GM15510 (cell line): ENCODE measurements around the gene IGSF21.

Experiments used
- POLR2A ChIP-seq: IDR thresholded peaks from 3 replicates; pipeline ENCODE4 v1.6.1; 2011; ENCODE audit warnings: borderline replicate concordance; ENCODE audit not compliant: insufficient read length; ENCODE audit errors: extremely low read depth

Gene IGSF21

GRCh38 chr1:18323259-18323658, 215.7 kb downstream of the IGSF21 start:
- no peak for TF ChIP-seq POLR2A

GRCh38 chr1:18324246-18324645, 216.6 kb downstream of the IGSF21 start:
- TF ChIP-seq POLR2A = no peak

GRCh38 chr1:18325136-18325535, 217.5 kb downstream of the IGSF21 start:
- TF ChIP-seq POLR2A = no peak

GRCh38 chr1:18326211-18326897, 218.8 kb downstream of the IGSF21 start:
- TF ChIP-seq POLR2A = no peak

- TF ChIP-seq POLR2A = no peak
Measured at GRCh38 chr1:18327650-18328049, 220.1 kb downstream of the IGSF21 start.

- no peak for TF ChIP-seq POLR2A
Measured at GRCh38 chr1:18328803-18329202, 221.2 kb downstream of the IGSF21 start.

GRCh38 chr1:18329469-18330253, 222.1 kb downstream of the IGSF21 start:
- TF ChIP-seq POLR2A = no peak

GRCh38 chr1:18332576-18332975, 225.0 kb downstream of the IGSF21 start:
- TF ChIP-seq POLR2A = no peak

- TF ChIP-seq POLR2A = no peak
Measured at GRCh38 chr1:18333220-18333619, 225.6 kb downstream of the IGSF21 start.

GRCh38 chr1:18336801-18337200, 229.2 kb downstream of the IGSF21 start:
- TF ChIP-seq POLR2A = no peak

GRCh38 chr1:18337757-18338156, 230.2 kb downstream of the IGSF21 start:
- TF ChIP-seq POLR2A = no peak

- no peak for TF ChIP-seq POLR2A
Measured at GRCh38 chr1:18339161-18339560, 231.6 kb downstream of the IGSF21 start.

GRCh38 chr1:18340158-18340764, 232.7 kb downstream of the IGSF21 start:
- no peak for TF ChIP-seq POLR2A

- TF ChIP-seq POLR2A = no peak
Measured at GRCh38 chr1:18340787-18341186, 233.2 kb downstream of the IGSF21 start.

- TF ChIP-seq POLR2A = no peak
Measured at GRCh38 chr1:18341291-18342069, 233.9 kb downstream of the IGSF21 start.
